Measurements from ENCODE around the gene HYAL2.

GRCh38 chr3:50270422-50271224 lies 51.9 kb downstream of the HYAL2 start:
- TF ChIP-seq CTCF (IDR thresholded peaks at IDR 0.05) (no peak), POLR2A (IDR thresholded peaks at IDR 0.05) (no peak)

Measured in testis (tissue), 2 donors.